Measurements from ENCODE around the gene NACC1.

NACC1 gene

DNA sequence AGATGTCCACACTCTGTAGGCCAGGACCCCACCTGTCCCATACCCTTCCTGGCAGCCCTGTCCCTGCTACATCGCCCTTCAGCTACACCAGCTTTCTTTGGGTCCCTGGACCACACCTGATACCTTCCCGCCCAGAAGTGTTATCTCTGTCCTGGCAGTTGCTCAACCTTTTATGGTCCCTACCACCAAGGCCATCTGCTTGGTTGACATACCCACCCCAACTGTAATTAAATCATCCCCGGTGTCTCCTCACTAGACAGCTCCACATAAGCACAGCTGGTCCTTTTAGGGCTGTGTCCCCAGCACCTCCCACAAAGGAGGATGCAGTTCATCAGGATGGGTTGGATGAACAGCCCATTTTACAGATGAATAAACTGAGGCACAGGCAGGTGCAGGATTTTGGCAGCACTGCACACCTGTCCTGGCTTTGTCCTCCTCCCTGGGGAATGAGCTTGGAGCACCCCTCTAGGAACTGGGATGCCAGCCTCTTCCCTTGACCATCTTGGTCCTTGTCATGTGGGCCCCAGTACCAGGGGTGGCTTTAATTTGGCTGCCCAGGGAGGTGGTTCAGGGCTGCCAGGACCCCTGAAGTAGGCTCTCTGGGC, 12.9 kb downstream of the NACC1 start:
- no CpG with 5 or more reads among the region's 3 CpGs for WGBS, 2 donors (ENCODE audit: extremely low coverage in 2 of 2, insufficient read length in 2 of 2, insufficient replicate concordance in 1 of 2)
- no peak overlapping the region for H2AFZ ChIP-seq (ENCODE audit: low read length)
- H3K4me2 ChIP-seq (ENCODE audit: insufficient read depth, low read length, poor library complexity, severe bottlenecking): no peak overlapping the region
- H2BK5ac ChIP-seq (ENCODE audit: low read length): no peak overlapping the region
- H3K23ac ChIP-seq (ENCODE audit: low read depth, low read length, poor library complexity): no peak overlapping the region
- no peak overlapping the region for H2BK12ac ChIP-seq (ENCODE audit: low read length)
- H3K9ac ChIP-seq (ENCODE audit: low read depth, low read length, poor library complexity): no peak overlapping the region
- peak overlapping the region; percentile 84 for H3K4ac ChIP-seq (ENCODE audit: low read length)
- H2BK15ac ChIP-seq (ENCODE audit: low read length): no peak overlapping the region
- H3K36me3 ChIP-seq (replicated peaks in 1 of 2; ENCODE audit: control insufficient read depth in 2 of 2, insufficient read depth in 2 of 2, low read length in 2 of 2): peaks cover 29 to 71% of the 10 kb centered on the region in 2 donors
- no peak overlapping the region for H3K27ac ChIP-seq (replicated peaks; ENCODE audit: low read length)
- peaks cover 0 to 2% of the 10 kb centered on the region in 2 donors for H3K4me1 ChIP-seq (ENCODE audit: control insufficient read depth in 2 of 2, insufficient read depth in 1 of 2, low read depth in 1 of 2, low read length in 2 of 2)
- H3K27me3 ChIP-seq (ENCODE audit: control insufficient read depth in 3 of 3, insufficient read depth in 3 of 3, low read depth in 1 of 3, low read length in 3 of 3): no peaks in the 10 kb centered on the region
- no peak overlapping the region for H3K4me3 ChIP-seq (ENCODE audit: low read length in 2 of 2)
- H2BK120ac ChIP-seq (ENCODE audit: low read depth, low read length): no peak overlapping the region
- no peak overlapping the region for H4K8ac ChIP-seq (ENCODE audit: low read depth, low read length)
- H4K91ac ChIP-seq (ENCODE audit: low read depth, low read length, poor library complexity): no peak overlapping the region
- no peak overlapping the region for H3K14ac ChIP-seq (ENCODE audit: low read length)
- H3K79me1 ChIP-seq (ENCODE audit: low read depth, low read length): peaks cover 46% of the 10 kb centered on the region
- DNase-seq (ENCODE audit: low spot score): no peak
- no peak overlapping the region for H3K18ac ChIP-seq (ENCODE audit: low read length)
- H3K9me3 ChIP-seq (replicated peaks in 1 of 2; ENCODE audit: control insufficient read depth in 2 of 2, insufficient read depth in 1 of 2, low read depth in 1 of 2, low read length in 2 of 2): no peaks in the 10 kb centered on the region
- H2AK5ac ChIP-seq (ENCODE audit: low read depth, low read length): no peak overlapping the region

DNA sequence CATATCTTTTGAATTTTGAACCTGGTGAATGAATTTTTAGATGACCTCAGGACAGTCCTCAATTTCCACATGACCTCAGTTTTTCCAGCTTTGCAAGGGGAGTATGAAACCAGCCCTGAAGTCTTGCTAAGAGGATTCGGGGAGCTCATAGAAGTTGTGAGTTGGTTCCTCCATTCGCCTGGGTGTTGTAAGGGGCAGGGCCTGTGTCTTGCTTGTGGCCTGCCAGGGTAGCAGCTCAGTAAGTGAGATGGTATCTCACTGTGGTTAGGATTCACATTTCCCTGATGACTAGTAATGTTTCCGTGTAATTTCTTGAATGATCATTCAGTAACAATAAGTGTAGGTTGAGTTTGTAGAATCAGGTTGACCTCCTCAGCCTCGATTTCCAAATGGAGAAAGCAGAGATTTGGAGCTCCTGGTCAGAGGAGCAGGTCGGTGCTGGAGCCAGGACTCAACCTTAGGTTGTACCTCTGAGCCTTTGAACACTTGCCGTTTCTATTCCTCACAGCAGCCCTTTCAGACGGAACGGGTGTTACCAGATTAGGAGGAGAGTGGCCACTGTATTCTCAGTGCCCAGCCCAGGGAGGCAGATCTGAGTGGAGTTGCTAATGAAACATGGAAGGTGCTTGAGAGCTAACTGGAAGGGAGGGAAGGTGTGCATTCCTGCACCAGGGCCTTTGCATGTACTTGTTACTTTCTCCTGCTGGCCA, 14.6 kb downstream of the NACC1 start:
- Histone ChIP-seq H3K9ac (ENCODE audit: low read depth, low read length, poor library complexity) (no peak overlapping the region), H3K4me1 (ENCODE audit: control insufficient read depth in 2 of 2, insufficient read depth in 1 of 2, low read depth in 1 of 2, low read length in 2 of 2) (peaks cover 0 to 2% of the 10 kb centered on the region in 2 donors), H3K9me3 (replicated peaks in 1 of 2; ENCODE audit: control insufficient read depth in 2 of 2, insufficient read depth in 1 of 2, low read depth in 1 of 2, low read length in 2 of 2) (no peaks in the 10 kb centered on the region), H2BK120ac (ENCODE audit: low read depth, low read length) (no peak overlapping the region), H2AFZ (ENCODE audit: low read length) (no peak overlapping the region), H3K36me3 (replicated peaks in 1 of 2; ENCODE audit: control insufficient read depth in 2 of 2, insufficient read depth in 2 of 2, low read length in 2 of 2) (peaks cover 38 to 76% of the 10 kb centered on the region in 2 donors), H2BK12ac (ENCODE audit: low read length) (no peak overlapping the region), H2BK15ac (ENCODE audit: low read length) (no peak overlapping the region), H3K14ac (ENCODE audit: low read length) (no peak overlapping the region), H3K23ac (ENCODE audit: low read depth, low read length, poor library complexity) (no peak overlapping the region), H3K79me1 (ENCODE audit: low read depth, low read length) (peaks cover 47% of the 10 kb centered on the region), H2AK5ac (ENCODE audit: low read depth, low read length) (no peak overlapping the region), H4K91ac (ENCODE audit: low read depth, low read length, poor library complexity) (no peak overlapping the region), H3K4me2 (ENCODE audit: insufficient read depth, low read length, poor library complexity, severe bottlenecking) (no peak overlapping the region), H3K18ac (ENCODE audit: low read length) (no peak overlapping the region), H4K8ac (ENCODE audit: low read depth, low read length) (no peak overlapping the region), H3K4me3 (ENCODE audit: low read length in 2 of 2) (no peak overlapping the region), H3K27me3 (ENCODE audit: control insufficient read depth in 3 of 3, insufficient read depth in 3 of 3, low read depth in 1 of 3, low read length in 3 of 3) (no peaks in the 10 kb centered on the region), H3K27ac (replicated peaks; ENCODE audit: low read length) (no peak overlapping the region), H2BK5ac (ENCODE audit: low read length) (no peak overlapping the region), H3K4ac (ENCODE audit: low read length) (no peak overlapping the region)
- no CpG with 5 or more reads among the region's 8 CpGs for WGBS, 2 donors (ENCODE audit: extremely low coverage in 2 of 2, insufficient read length in 2 of 2, insufficient replicate concordance in 1 of 2)
- no peak for DNase-seq (ENCODE audit: low spot score)

DNA sequence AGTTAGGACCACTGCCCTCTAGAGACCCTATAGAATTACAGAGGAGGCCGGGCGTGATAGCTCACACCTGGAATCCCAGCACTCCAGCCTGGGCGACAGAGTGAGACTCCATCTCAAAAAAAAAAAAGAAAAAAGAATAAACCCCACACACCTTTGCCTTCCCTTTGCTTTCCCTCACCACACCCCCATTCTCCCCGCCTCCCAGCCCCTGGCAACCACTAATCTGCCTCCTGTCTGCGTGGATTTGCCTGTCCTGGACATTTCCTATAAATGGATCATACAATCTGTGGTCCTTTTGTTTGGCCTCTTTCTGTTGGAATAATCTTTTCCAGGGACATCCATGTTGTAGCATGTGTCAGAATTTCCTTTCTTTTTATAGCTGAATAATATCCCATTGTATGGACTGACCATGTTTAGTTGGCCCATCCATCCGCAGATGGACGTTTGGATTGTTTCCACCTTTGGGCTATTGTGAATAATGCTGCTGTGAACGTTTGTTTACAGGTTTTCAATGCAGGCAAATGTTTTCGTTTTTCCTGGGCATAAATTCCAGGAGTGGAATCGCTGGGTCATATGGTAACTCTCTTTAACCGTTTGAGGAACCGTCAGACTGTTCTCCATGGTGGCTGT, 15.3 kb downstream of the NACC1 start:
- no peak overlapping the region for H3K9ac ChIP-seq (ENCODE audit: low read depth, low read length, poor library complexity)
- no peak overlapping the region for H3K4me3 ChIP-seq (ENCODE audit: low read length in 2 of 2)
- H3K9me3 ChIP-seq (replicated peaks in 1 of 2; ENCODE audit: control insufficient read depth in 2 of 2, insufficient read depth in 1 of 2, low read depth in 1 of 2, low read length in 2 of 2): no peaks in the 10 kb centered on the region
- H3K27ac ChIP-seq (replicated peaks; ENCODE audit: low read length): no peak overlapping the region
- no peak overlapping the region for H2BK15ac ChIP-seq (ENCODE audit: low read length)
- no peak overlapping the region for H3K18ac ChIP-seq (ENCODE audit: low read length)
- no peak overlapping the region for H3K14ac ChIP-seq (ENCODE audit: low read length)
- H2AFZ ChIP-seq (ENCODE audit: low read length): no peak overlapping the region
- no peak overlapping the region for H2BK12ac ChIP-seq (ENCODE audit: low read length)
- H3K4ac ChIP-seq (ENCODE audit: low read length): no peak overlapping the region
- H2AK5ac ChIP-seq (ENCODE audit: low read depth, low read length): no peak overlapping the region
- no peak overlapping the region for H2BK5ac ChIP-seq (ENCODE audit: low read length)
- H4K91ac ChIP-seq (ENCODE audit: low read depth, low read length, poor library complexity): no peak overlapping the region
- no peak overlapping the region for H3K4me2 ChIP-seq (ENCODE audit: insufficient read depth, low read length, poor library complexity, severe bottlenecking)
- no peaks in the 10 kb centered on the region for H3K27me3 ChIP-seq (ENCODE audit: control insufficient read depth in 3 of 3, insufficient read depth in 3 of 3, low read depth in 1 of 3, low read length in 3 of 3)
- DNase-seq (ENCODE audit: low spot score): no peak
- peaks cover 46 to 76% of the 10 kb centered on the region in 2 donors for H3K36me3 ChIP-seq (replicated peaks in 1 of 2; ENCODE audit: control insufficient read depth in 2 of 2, insufficient read depth in 2 of 2, low read length in 2 of 2)
- no peak overlapping the region for H3K23ac ChIP-seq (ENCODE audit: low read depth, low read length, poor library complexity)
- H4K8ac ChIP-seq (ENCODE audit: low read depth, low read length): no peak overlapping the region
- H2BK120ac ChIP-seq (ENCODE audit: low read depth, low read length): no peak overlapping the region
- peaks cover 0 to 2% of the 10 kb centered on the region in 2 donors for H3K4me1 ChIP-seq (ENCODE audit: control insufficient read depth in 2 of 2, insufficient read depth in 1 of 2, low read depth in 1 of 2, low read length in 2 of 2)
- peaks cover 44% of the 10 kb centered on the region for H3K79me1 ChIP-seq (ENCODE audit: low read depth, low read length)
- no CpG with 5 or more reads among the region's 12 CpGs for WGBS, 2 donors (ENCODE audit: extremely low coverage in 2 of 2, insufficient read length in 2 of 2, insufficient replicate concordance in 1 of 2)

DNA sequence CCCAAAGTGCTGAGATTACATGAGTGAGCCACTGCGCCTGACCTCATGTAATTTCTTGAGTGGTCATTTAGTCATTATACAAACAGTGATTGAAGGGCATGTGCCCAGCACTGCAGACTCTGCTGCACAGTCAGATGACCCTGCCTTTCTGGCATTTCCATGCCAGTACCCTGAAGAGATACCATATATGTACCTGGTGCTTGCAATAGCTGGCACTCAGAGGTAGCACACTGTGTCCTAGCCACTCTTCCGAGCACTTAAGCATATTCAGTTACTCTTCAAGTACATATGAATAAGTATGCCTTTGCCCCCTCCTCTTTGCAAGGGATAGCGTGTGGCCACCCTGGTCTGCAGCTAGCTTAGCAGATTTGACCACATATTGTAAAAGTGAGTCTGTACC, 16.6 kb downstream of the NACC1 start:
- Histone ChIP-seq H3K79me1 (ENCODE audit: low read depth, low read length) (peaks cover 37% of the 10 kb centered on the region), H3K4me2 (ENCODE audit: insufficient read depth, low read length, poor library complexity, severe bottlenecking) (no peak overlapping the region), H4K91ac (ENCODE audit: low read depth, low read length, poor library complexity) (no peak overlapping the region), H2BK15ac (ENCODE audit: low read length) (no peak overlapping the region), H3K4me1 (ENCODE audit: control insufficient read depth in 2 of 2, insufficient read depth in 1 of 2, low read depth in 1 of 2, low read length in 2 of 2) (no peaks in the 10 kb centered on the region), H3K4me3 (ENCODE audit: low read length in 2 of 2) (no peak overlapping the region), H3K18ac (ENCODE audit: low read length) (no peak overlapping the region), H2AK5ac (ENCODE audit: low read depth, low read length) (no peak overlapping the region), H2BK12ac (ENCODE audit: low read length) (no peak overlapping the region), H2BK5ac (ENCODE audit: low read length) (no peak overlapping the region), H3K4ac (ENCODE audit: low read length) (no peak overlapping the region), H2AFZ (ENCODE audit: low read length) (no peak overlapping the region), H3K36me3 (replicated peaks in 1 of 2; ENCODE audit: control insufficient read depth in 2 of 2, insufficient read depth in 2 of 2, low read length in 2 of 2) (peaks cover 47 to 74% of the 10 kb centered on the region in 2 donors), H2BK120ac (ENCODE audit: low read depth, low read length) (no peak overlapping the region), H4K8ac (ENCODE audit: low read depth, low read length) (no peak overlapping the region), H3K27ac (replicated peaks; ENCODE audit: low read length) (no peak overlapping the region), H3K23ac (ENCODE audit: low read depth, low read length, poor library complexity) (no peak overlapping the region), H3K9ac (ENCODE audit: low read depth, low read length, poor library complexity) (no peak overlapping the region), H3K14ac (ENCODE audit: low read length) (no peak overlapping the region), H3K27me3 (ENCODE audit: control insufficient read depth in 3 of 3, insufficient read depth in 3 of 3, low read depth in 1 of 3, low read length in 3 of 3) (no peaks in the 10 kb centered on the region), H3K9me3 (replicated peaks in 1 of 2; ENCODE audit: control insufficient read depth in 2 of 2, insufficient read depth in 1 of 2, low read depth in 1 of 2, low read length in 2 of 2) (no peaks in the 10 kb centered on the region)
- WGBS, 2 donors (ENCODE audit: extremely low coverage in 2 of 2, insufficient read length in 2 of 2, insufficient replicate concordance in 1 of 2): no CpG with 5 or more reads among the region's 3 CpGs
- DNase-seq (ENCODE audit: low spot score): no peak

Measured in neuronal stem cell (in vitro differentiated cells).